Transverse colon (tissue), 3 donors: ENCODE measurements around the gene SUPV3L1.

Experiments
- CTCF ChIP-seq, 5 experiments: fragments of 200-600 bp in 3 of 5; fragments of 450-650 bp in 2 of 5; sonication (generic) in 3 of 5; IDR thresholded peaks; 1 replicate in 2 of 5; 2 replicates in 3 of 5; pipeline ENCODE4 v1.5.1; 2016 to 2017; ENCODE audit warnings: antibody characterized with exemption in 5 of 5, inconsistent platforms in 3 of 5, mild to moderate bottlenecking in 2 of 5, moderate library complexity in 1 of 5
- EP300 ChIP-seq: sonication (generic); formaldehyde crosslinking; IDR thresholded peaks from one replicate; pipeline ENCODE4 v1.6.1; 2017; ENCODE audit warnings: antibody characterized with exemption, low read depth
- POLR2A ChIP-seq: fragments of 450-650 bp; IDR thresholded peaks from one replicate; pipeline ENCODE4 v1.6.1; 2016; ENCODE audit warnings: antibody characterized with exemption, mild to moderate bottlenecking, moderate library complexity

GRCh38 chr10:69172241-69172982 is 7.6 kb upstream of the SUPV3L1 start:
- TF ChIP-seq POLR2A: no peak
- TF ChIP-seq EP300: no peak
- no peak for TF ChIP-seq CTCF (IDR thresholded peaks at IDR 0.05)
